BJ (cell line): ENCODE results near the gene OFD1. TPM values are rescaled to one million over a fixed set of nuclear protein-coding genes. Genes with fewer than 3 reads are reported as not detected.

ENCODE experiments used
- CTCF ChIA-PET: fragments of 350-600 bp; formaldehyde crosslinking; extraction: SDS; loops from one replicate; lab custom pipeline; 2021; ENCODE audit warnings: antibody characterized with exemption, inconsistent platforms; lab: Yijun Ruan, JAX
- POLR2A ChIA-PET: fragments of 300-600 bp; sonication (Branson Sonifier 250); formaldehyde crosslinking; extraction: SDS; loops from one replicate; lab custom pipeline; 2021; ENCODE audit warnings: antibody characterized with exemption; lab: Charles Lee
- DNase-seq: peaks from one replicate; pipeline ENCODE4 v3.0.0-alpha.2; 2011; ENCODE audit warnings: low read depth
- H3K27me3 ChIP-seq: 2 replicates; pipeline ENCODE4 v1.6.0; 2011; ENCODE audit warnings: low read length; ENCODE audit not compliant: control insufficient read depth, insufficient read depth
- H3K36me3 ChIP-seq: 2 replicates; pipeline ENCODE4 v1.5.1; 2011; ENCODE audit warnings: low read length; ENCODE audit not compliant: control insufficient read depth, insufficient read depth
- H3K4me3 ChIP-seq: 2 replicates; pipeline ENCODE4 v1.5.1; 2011; ENCODE audit warnings: low read depth, mild to moderate bottlenecking, control low read depth, low read length
- polyA plus RNA-seq: library from polyadenylated mRNA; depleted of rRNA; stranded (reverse); fragments of >200 nt; gene quantifications from 2 replicates; pipeline ENCODE4 v1.2.3, GENCODE V29; 2011; rRNA removed
- TF ChIP-seq, protein P1 (sequence below): IDR thresholded peaks from 2 replicates; pipeline ENCODE4 v1.5.1; 2011; ENCODE audit warnings: low read depth, mild to moderate bottlenecking, control low read depth, inconsistent platforms, low read length, moderate library complexity; ENCODE audit not compliant: insufficient read depth

The OFD1 gene
- polyA plus RNA-seq, 1 experiment = 4.9 TPM

GRCh38 chrX:13816176-13816575 lies 81.6 kb downstream of the OFD1 start:
- CTCF ChIA-PET = no interaction called here
- TF ChIP-seq, protein P1, sequence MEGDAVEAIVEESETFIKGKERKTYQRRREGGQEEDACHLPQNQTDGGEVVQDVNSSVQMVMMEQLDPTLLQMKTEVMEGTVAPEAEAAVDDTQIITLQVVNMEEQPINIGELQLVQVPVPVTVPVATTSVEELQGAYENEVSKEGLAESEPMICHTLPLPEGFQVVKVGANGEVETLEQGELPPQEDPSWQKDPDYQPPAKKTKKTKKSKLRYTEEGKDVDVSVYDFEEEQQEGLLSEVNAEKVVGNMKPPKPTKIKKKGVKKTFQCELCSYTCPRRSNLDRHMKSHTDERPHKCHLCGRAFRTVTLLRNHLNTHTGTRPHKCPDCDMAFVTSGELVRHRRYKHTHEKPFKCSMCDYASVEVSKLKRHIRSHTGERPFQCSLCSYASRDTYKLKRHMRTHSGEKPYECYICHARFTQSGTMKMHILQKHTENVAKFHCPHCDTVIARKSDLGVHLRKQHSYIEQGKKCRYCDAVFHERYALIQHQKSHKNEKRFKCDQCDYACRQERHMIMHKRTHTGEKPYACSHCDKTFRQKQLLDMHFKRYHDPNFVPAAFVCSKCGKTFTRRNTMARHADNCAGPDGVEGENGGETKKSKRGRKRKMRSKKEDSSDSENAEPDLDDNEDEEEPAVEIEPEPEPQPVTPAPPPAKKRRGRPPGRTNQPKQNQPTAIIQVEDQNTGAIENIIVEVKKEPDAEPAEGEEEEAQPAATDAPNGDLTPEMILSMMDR = no peak

GRCh38 chrX:13816643-13817627 lies 82.4 kb downstream of the OFD1 start, which contains the start of gene GPM6B:
TSS of gene GPM6B (minus strand) at chrX:13817093. CDS start at chrX:13816904, 189 bp downstream.
- no peak for DNase-seq
- Histone ChIP-seq H3K4me3 (no peak within 1 kb of the TSS), H3K27me3 (no peaks in the 10 kb centered on the region), H3K36me3 (no peaks in the 10 kb centered on the region)
- POLR2A ChIA-PET = no interaction called here
- TF ChIP-seq, protein P1 = no peak
- CTCF ChIA-PET = no interaction called here

More at GRCh38 chrX:13816176-13816575, 81.6 kb downstream of the OFD1 start:
- H3K36me3 ChIP-seq = no peaks in the 10 kb centered on the region
- POLR2A ChIA-PET = no interaction called here
- no peak overlapping the region for H3K4me3 ChIP-seq
- DNase-seq = no peak
- H3K27me3 ChIP-seq = no peaks in the 10 kb centered on the region

Other genes with a start within 250 kb of the OFD1 start
- gene EGFL6, start 165.1 kb upstream of the OFD1 start, polyA plus RNA-seq = not detected in 2 replicates
- 1.1 and 2.0 TPM in 2 replicates for gene TCEANC, start 81.6 kb upstream of the OFD1 start, polyA plus RNA-seq
- 9.8 and 24.0 TPM in 2 replicates for gene RAB9A, start 45.6 kb upstream of the OFD1 start, polyA plus RNA-seq
- gene TRAPPC2, start 128 bp upstream of the OFD1 start, polyA plus RNA-seq = 5.5 and 7.5 TPM in 2 replicates
- 0.45 and 1.1 TPM in 2 replicates for gene GPM6B, start 82.3 kb downstream of the OFD1 start, polyA plus RNA-seq